Measurements from ENCODE around the gene NLRP6.

- TF ChIP-seq POLR2AphosphoS5 (IDR thresholded peaks at IDR 0.05) (no peak), CTCF (IDR thresholded peaks at IDR 0.05) (no peak)
These were observed 21.9 kb downstream of the NLRP6 start for GRCh38 chr11:299951-300735.
